ENCODE results near the gene TATDN3.
"Not testable (repeated sequence)": the region's sequence is repeated elsewhere in the genome, so short reads cannot be mapped to it uniquely, and the experiment has no call there.

DNA sequence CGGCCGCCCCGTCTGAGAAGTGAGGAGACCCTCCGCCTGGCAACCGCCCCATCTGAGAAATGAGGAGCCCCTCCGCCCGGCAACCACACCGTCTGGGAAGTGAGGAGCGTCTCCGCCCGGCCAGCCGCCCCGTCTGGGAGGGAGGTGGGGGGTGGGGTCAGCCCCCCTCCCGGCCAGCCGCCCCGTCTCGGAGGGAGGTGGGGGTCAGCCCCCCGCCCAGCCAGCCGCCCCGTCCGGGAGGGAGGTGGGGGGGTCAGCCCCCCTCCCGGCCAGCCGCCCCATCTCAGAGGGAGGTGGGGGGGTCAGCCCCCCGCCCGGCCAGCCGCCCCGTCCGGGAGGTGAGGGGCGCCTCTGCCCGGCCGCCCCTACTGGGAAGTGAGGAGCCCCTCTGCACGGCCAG lies 12.6 kb upstream of the TATDN3 start:
- not testable (repeated sequence) for TF ChIP-seq POLR2AphosphoS5 (IDR thresholded peaks at IDR 0.05); EP300 (conservative IDR thresholded peaks at IDR 0.05; ENCODE audit: poor library complexity, severe bottlenecking)

All from neural cell (in vitro differentiated cells).